AG04449 (cell line): Measurements from ENCODE around the gene ARPC3.
"Not testable (repeated sequence)": the region's sequence is repeated elsewhere in the genome, so short reads cannot be mapped to it uniquely, and the experiment has no call there.

ENCODE experiments used
- CTCF ChIA-PET: fragments of 350-600 bp; formaldehyde crosslinking; extraction: SDS; loops from one replicate; lab custom pipeline; 2021; ENCODE audit warnings: antibody characterized with exemption; lab: Yijun Ruan, JAX
- POLR2A ChIA-PET: fragments of 400-600, 350-600 bp; formaldehyde crosslinking; extraction: SDS; loops from one replicate; lab custom pipeline; 2020; ENCODE audit warnings: antibody characterized with exemption, inconsistent platforms; lab: Yijun Ruan, JAX
- DNase-seq: peaks from one replicate; pipeline ENCODE4 v3.0.0-alpha.2; 2010; ENCODE audit warnings: low read depth, low spot score
- H3K4me3 ChIP-seq: 2 replicates; pipeline ENCODE4 v1.5.1; 2011; ENCODE audit warnings: low read depth, mild to moderate bottlenecking, control low read depth, low read length
- TF ChIP-seq, protein P1 (sequence below): IDR thresholded peaks from one replicate; pipeline ENCODE4 v1.5.1; 2011; ENCODE audit warnings: mild to moderate bottlenecking, moderate library complexity, low read length, control low read depth, inconsistent platforms; ENCODE audit not compliant: insufficient read depth; ENCODE audit errors: missing control alignments

The ARPC3 gene

GRCh38 chr12:110444455-110444854 lies 5.7 kb downstream of the ARPC3 start:
- CTCF ChIA-PET: interaction anchor here (1.3 to 2.7 kb wide), 4 partner anchors 13 to 157 kb away, joined by 3 to 17 read pairs (median 6); partner anchors contain the start of gene FAM216A

GRCh38 chr12:110436231-110436630 lies 13.9 kb downstream of the ARPC3 start:
- TF ChIP-seq, protein P1, sequence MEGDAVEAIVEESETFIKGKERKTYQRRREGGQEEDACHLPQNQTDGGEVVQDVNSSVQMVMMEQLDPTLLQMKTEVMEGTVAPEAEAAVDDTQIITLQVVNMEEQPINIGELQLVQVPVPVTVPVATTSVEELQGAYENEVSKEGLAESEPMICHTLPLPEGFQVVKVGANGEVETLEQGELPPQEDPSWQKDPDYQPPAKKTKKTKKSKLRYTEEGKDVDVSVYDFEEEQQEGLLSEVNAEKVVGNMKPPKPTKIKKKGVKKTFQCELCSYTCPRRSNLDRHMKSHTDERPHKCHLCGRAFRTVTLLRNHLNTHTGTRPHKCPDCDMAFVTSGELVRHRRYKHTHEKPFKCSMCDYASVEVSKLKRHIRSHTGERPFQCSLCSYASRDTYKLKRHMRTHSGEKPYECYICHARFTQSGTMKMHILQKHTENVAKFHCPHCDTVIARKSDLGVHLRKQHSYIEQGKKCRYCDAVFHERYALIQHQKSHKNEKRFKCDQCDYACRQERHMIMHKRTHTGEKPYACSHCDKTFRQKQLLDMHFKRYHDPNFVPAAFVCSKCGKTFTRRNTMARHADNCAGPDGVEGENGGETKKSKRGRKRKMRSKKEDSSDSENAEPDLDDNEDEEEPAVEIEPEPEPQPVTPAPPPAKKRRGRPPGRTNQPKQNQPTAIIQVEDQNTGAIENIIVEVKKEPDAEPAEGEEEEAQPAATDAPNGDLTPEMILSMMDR: no peak
- CTCF ChIA-PET: interaction anchor here (1.8 kb wide), 1 partner anchor 452 kb away, joined by 3 read pairs; no protein-coding TSS in a partner anchor
- no peak overlapping the region for H3K4me3 ChIP-seq
- DNase-seq: no peak
- POLR2A ChIA-PET: no interaction called here

More at GRCh38 chr12:110444455-110444854, 5.7 kb downstream of the ARPC3 start:
- POLR2A ChIA-PET: no interaction called here
- no peak for DNase-seq
- no peak overlapping the region for H3K4me3 ChIP-seq
- TF ChIP-seq, protein P1: no peak

GRCh38 chr12:110431957-110432587 lies 18.1 kb downstream of the ARPC3 start:
- H3K4me3 ChIP-seq: no peak overlapping the region
- CTCF ChIA-PET: interaction anchor here (0.6 to 2.9 kb wide), 51 partner anchors 8 to 450 kb away, joined by 3 to 65 read pairs (median 5); partner anchors contain the start of genes ANAPC7, ARPC3, FAM216A and GPN3
- no peak for DNase-seq
- POLR2A ChIA-PET: interaction anchor here (0.9 to 1.5 kb wide), 3 partner anchors 10 to 36 kb away, joined by 5 to 10 read pairs (median 6); partner anchors contain the start of genes ARPC3, FAM216A and GPN3
- TF ChIP-seq, protein P1: no peak

DNA sequence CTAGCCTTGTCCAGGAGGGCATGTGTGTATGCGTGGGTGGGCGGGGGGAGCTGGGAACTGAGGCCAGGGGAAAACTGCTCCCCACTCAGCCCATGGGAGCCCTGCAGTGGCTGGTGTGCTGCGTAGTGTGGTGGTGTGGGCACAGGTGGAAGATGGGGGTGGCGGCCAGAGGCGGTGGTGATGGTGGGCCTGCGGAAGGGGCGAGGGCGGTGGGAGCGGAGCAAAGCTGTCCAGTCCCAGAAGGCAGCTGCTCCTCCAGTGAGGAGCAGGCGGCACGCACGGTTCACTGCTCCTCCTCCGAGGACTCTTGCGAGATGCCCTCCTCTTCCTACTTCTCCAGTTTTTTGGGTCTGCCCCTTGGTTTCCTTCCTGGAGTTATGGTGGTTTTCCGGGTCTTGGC lies 20.5 kb downstream of the ARPC3 start:
- CTCF ChIA-PET: interaction anchor here (2.8 to 2.9 kb wide), 2 partner anchors 326 to 330 kb away, joined by 50 to 65 read pairs; no protein-coding TSS in a partner anchor
- H3K4me3 ChIP-seq, POLR2A ChIA-PET, DNase-seq: not testable (repeated sequence)

GRCh38 chr12:110426406-110426805 lies 23.7 kb downstream of the ARPC3 start:
- TF ChIP-seq, protein P1: no peak
- CTCF ChIA-PET: interaction anchor here (2.2 kb wide), 1 partner anchor 326 kb away, joined by 7 read pairs; no protein-coding TSS in a partner anchor
- POLR2A ChIA-PET: interaction anchor here (0.5 kb wide), 1 partner anchor 30 kb away, joined by 3 read pairs; no protein-coding TSS in a partner anchor
- H3K4me3 ChIP-seq: no peak overlapping the region
- no peak for DNase-seq

DNA sequence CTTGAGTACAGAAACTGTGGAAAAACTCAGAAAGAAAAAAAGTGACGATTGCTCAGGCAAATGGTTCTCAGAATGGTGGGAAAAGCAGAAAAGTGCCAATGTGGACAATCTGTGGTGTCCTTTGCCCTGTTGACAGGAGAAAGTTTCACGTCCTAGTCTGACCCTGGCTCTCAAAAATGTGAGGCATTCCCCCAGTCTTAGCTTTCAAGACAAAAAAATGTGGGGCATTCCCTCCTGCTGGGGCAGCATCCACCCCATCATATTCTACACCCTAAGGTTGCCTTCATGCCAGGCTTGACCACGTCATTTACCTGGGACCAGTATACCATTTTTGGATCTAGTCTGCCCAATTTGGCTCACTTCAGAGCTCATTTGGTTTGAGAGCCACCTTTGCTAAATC lies 25.9 kb downstream of the ARPC3 start:
- CTCF ChIA-PET: interaction anchor here (1.9 kb wide), 1 partner anchor 321 kb away, joined by 7 read pairs; no protein-coding TSS in a partner anchor
- DNase-seq: no peak
- H3K4me3 ChIP-seq: no peak overlapping the region
- POLR2A ChIA-PET: no interaction called here
- TF ChIP-seq, protein P1: no peak
